ENCODE data around the gene CCDC148. TPM values are rescaled to one million over a fixed set of nuclear protein-coding genes. Genes with fewer than 3 reads are reported as not detected.

The CCDC148 gene
- total RNA-seq, 1 donor: 0.72 TPM

- DNase-seq (ENCODE audit: low read depth): no peak
- H3K4me3 ChIP-seq (ENCODE audit: low read depth, low read length): no peak overlapping the region
- TF ChIP-seq, protein P1, sequence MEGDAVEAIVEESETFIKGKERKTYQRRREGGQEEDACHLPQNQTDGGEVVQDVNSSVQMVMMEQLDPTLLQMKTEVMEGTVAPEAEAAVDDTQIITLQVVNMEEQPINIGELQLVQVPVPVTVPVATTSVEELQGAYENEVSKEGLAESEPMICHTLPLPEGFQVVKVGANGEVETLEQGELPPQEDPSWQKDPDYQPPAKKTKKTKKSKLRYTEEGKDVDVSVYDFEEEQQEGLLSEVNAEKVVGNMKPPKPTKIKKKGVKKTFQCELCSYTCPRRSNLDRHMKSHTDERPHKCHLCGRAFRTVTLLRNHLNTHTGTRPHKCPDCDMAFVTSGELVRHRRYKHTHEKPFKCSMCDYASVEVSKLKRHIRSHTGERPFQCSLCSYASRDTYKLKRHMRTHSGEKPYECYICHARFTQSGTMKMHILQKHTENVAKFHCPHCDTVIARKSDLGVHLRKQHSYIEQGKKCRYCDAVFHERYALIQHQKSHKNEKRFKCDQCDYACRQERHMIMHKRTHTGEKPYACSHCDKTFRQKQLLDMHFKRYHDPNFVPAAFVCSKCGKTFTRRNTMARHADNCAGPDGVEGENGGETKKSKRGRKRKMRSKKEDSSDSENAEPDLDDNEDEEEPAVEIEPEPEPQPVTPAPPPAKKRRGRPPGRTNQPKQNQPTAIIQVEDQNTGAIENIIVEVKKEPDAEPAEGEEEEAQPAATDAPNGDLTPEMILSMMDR (IDR thresholded peaks at IDR 0.05; ENCODE audit: insufficient read depth, low read length): no peak
These were observed 242.8 kb downstream of the CCDC148 start for GRCh38 chr2:158213773-158214172.

DNA sequence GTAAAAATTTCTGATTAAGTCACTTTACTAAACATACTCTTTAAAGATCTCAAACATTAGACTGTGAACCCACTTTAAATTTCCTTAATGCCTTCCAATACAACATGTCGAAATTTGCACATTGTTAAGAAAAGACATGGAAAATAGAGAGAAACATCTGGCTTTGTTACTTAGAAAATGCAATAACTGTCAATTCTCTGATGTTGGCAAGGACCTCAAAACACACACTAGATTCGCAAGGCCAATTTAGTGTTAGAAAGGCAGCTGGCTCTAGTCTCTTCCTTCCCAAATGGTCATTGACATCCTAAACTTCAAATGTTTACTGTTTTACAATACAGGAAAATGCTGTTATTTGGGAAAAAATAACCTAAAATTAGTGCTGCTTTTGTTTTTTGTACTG is 244.3 kb downstream of the CCDC148 start:
- H3K4me3 ChIP-seq (ENCODE audit: low read depth, low read length): no peak overlapping the region
- no peak for DNase-seq (ENCODE audit: low read depth)
- TF ChIP-seq, protein P1 (IDR thresholded peaks at IDR 0.05; ENCODE audit: insufficient read depth, low read length): no peak

DNA sequence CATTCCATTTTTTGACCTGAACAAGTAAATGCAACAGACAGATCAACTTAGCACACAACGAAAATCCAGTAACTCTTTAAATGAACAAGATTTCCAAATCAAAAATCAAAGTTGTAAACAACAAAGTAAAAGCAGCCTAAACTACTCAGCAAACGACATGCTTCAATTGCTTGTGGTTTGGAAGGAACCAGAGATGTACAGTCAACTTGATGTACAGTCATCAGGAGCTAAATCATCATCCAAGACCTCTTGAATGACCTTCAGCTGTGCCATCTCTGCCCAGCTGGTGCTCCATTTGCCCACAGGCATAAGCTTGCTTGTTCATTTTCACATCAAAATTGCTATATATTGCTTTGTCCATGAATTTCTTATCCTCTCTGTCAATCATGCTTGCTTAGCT is 245.1 kb downstream of the CCDC148 start:
- TF ChIP-seq, protein P1 (IDR thresholded peaks at IDR 0.05; ENCODE audit: insufficient read depth, low read length): no peak

DNA sequence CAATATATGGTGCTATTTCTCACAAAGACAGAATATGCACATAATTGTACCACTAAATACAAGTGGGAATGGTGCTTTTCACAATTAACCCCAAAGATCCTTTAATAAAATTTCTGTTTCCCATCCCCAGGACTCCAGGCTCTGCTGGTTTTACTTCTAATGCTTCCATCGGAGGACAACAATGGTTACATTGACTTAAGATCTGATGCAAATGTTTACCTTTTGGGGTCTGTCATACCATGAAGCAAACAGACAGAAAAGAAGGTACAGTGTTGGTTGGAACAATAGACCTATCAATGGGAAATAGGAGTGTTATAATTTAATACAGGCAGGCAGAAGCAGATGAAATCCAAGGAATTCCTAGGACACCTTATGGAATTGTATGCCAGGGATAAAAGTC is 249.2 kb downstream of the CCDC148 start:
- TF ChIP-seq, protein P1 (IDR thresholded peaks at IDR 0.05; ENCODE audit: insufficient read depth, low read length): no peak
- DNase-seq (ENCODE audit: low read depth): no peak
- H3K4me3 ChIP-seq (ENCODE audit: low read depth, low read length): no peak overlapping the region

More for the DNA sequence above, 245.1 kb downstream of the CCDC148 start:
- no peak overlapping the region for H3K4me3 ChIP-seq (ENCODE audit: low read depth, low read length)
- no peak for DNase-seq (ENCODE audit: low read depth)

- no peak for DNase-seq (ENCODE audit: low read depth)
- no peak overlapping the region for H3K4me3 ChIP-seq (ENCODE audit: low read depth, low read length)
- TF ChIP-seq, protein P1 (IDR thresholded peaks at IDR 0.05; ENCODE audit: insufficient read depth, low read length): no peak
These were observed 251.3 kb downstream of the CCDC148 start for GRCh38 chr2:158205215-158205614.

- no peak overlapping the region for H3K4me3 ChIP-seq (ENCODE audit: low read depth, low read length)
- no peak for DNase-seq (ENCODE audit: low read depth)
- TF ChIP-seq, protein P1 (IDR thresholded peaks at IDR 0.05; ENCODE audit: insufficient read depth, low read length): no peak
These were observed 251.8 kb downstream of the CCDC148 start for GRCh38 chr2:158204741-158205165.

DNA sequence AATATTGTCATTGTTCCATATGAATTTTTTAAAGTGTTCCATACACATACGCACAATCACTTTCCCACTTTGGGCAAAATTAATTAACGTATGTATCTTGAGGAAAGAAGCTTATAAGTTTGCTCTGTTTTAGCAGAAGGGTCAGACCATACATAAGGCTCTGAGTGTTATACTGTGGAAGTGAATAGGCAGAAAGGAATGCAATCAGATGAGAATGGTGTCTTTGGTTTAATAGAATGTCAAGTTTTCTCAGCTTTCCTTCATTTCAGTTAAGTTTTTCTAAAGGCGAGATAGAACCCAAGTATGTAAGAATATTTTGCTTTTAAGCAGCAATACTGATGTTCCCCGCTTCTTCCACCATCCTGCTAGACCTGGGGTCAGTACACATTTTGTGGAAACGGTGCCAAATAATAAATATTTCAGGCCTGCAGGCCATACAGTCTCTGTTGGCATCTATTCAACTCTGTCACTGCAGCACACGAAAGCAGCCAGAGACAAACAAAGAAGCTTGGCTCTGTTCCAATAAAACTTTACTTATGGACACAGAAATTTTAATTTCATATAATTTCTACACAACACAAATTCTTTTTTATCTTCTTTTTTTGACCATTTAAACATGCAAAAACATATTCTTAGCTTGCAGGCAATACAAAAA is 254.3 kb downstream of the CCDC148 start:
- H3K4me3 ChIP-seq (ENCODE audit: low read depth, low read length): no peak overlapping the region
- DNase-seq (ENCODE audit: low read depth): no peak
- TF ChIP-seq, protein P1 (IDR thresholded peaks at IDR 0.05; ENCODE audit: insufficient read depth, low read length): no peak

All from fibroblast of the aortic adventitia (primary cell).